Tibial nerve (tissue), 4 donors: ENCODE results near the gene CARMIL1. TPM values are rescaled to one million over a fixed set of nuclear protein-coding genes. Genes with fewer than 3 reads are reported as not detected.

Experiments used
- DNase-seq, 2 donors: peaks; one replicate each; pipeline ENCODE4 v3.0.0-alpha.2; 2019; ENCODE audit warnings: low spot score in 2 of 2
- H3K27ac ChIP-seq, 4 donors: fragments of 200-600 bp; sonication (generic) in 3 of 4; one replicate each; pipeline ENCODE4 v1.5.1; 2017 to 2019; ENCODE audit warnings: mild to moderate bottlenecking in 1 of 4
- H3K27me3 ChIP-seq, 2 donors: fragments of 200-600 bp; sonication (generic) in 1 of 2; one replicate each; pipeline versions ENCODE4 v1.5.1 to v1.6.0; 2017 to 2019
- H3K36me3 ChIP-seq, 3 donors: fragments of 200-600 bp; sonication (generic); one replicate each; pipeline ENCODE4 v1.5.1; 2018 to 2019
- H3K4me1 ChIP-seq, 4 donors: fragments of 200-600 bp; sonication (generic) in 3 of 4; one replicate each; pipeline ENCODE4 v1.5.1; 2017 to 2019
- H3K4me3 ChIP-seq, 4 donors: fragments of 200-600 bp; sonication (generic) in 3 of 4; one replicate each; pipeline ENCODE4 v1.5.1; 2017 to 2019; ENCODE audit warnings: mild to moderate bottlenecking in 1 of 4, moderate library complexity in 1 of 4
- H3K9me3 ChIP-seq, 4 donors: fragments of 200-600 bp; sonication (generic) in 3 of 4; one replicate each; pipeline ENCODE4 v1.5.1; 2017 to 2019
- EP300 ChIP-seq, 2 donors: sonication (generic); formaldehyde crosslinking; IDR thresholded peaks; one replicate each; pipeline ENCODE4 v1.6.1; 2017; ENCODE audit warnings: antibody characterized with exemption in 2 of 2, mild to moderate bottlenecking in 1 of 2
- POLR2A ChIP-seq, 2 donors: fragments of 450-650 bp; IDR thresholded peaks; one replicate each; pipeline ENCODE4 v1.6.1; 2017; ENCODE audit warnings: antibody characterized with exemption in 2 of 2, mild to moderate bottlenecking in 2 of 2, moderate library complexity in 2 of 2
- WGBS, 2 donors: methylation state at CpG; one replicate each; pipeline ENCODE4 v1.1.5; 2018; 5-methylcytosine and 5-hydroxymethylcytosine counted together
- small RNA-seq: library from RNA; depleted of rRNA; stranded (forward); fragments of <200 nt; gene quantifications from one replicate; pipeline ENCODE3, GENCODE V24; 2016
- total RNA-seq, 4 donors: library from RNA; depleted of rRNA; stranded (reverse); fragments of >200 nt; gene quantifications; one replicate each; pipeline ENCODE4 v1.1.0, GENCODE V29; 2016
- TF ChIP-seq, protein P1 (sequence below), 5 experiments: fragments of 200-600 bp in 3 of 5; fragments of 450-650 bp in 2 of 5; sonication (generic) in 3 of 5; IDR thresholded peaks; one replicate each; pipeline ENCODE4 v1.5.1; 2016 to 2019; ENCODE audit warnings: antibody characterized with exemption in 5 of 5, mild to moderate bottlenecking in 3 of 5, moderate library complexity in 2 of 5

CARMIL1 gene
- total RNA-seq, 4 donors from 2014 or later: 29.1 to 43.5 (median 34.1) TPM

DNA sequence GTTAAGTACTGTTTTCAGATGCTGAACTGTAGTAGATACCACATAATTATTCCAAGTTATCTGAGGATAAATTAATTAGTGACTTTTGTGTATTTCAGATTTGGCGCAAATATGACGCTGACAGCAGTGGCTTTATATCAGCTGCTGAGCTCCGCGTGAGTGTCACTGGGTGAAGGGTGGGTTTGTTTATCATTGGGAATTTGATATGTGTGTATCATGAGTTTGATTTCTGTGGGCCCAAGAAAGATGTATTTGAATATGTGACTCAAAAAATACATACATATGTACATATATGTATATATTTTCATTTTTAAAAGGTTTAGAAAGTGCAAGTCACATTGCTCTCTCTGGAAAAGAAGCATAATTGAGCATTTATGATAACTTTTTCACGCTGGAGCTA, 390.2 kb downstream of the CARMIL1 start:
- 82 to 83% methylated on average over 5 of the region's 5 CpGs for WGBS, 2 donors
- H3K4me3 ChIP-seq: no peak overlapping the region

More for the DNA sequence above, 390.2 kb downstream of the CARMIL1 start:
- Histone ChIP-seq H3K4me1 (no peaks in the 10 kb centered on the region), H3K36me3 (no peaks in the 10 kb centered on the region), H3K9me3 (no peaks in the 10 kb centered on the region), H3K27me3 (no peaks in the 10 kb centered on the region), H3K27ac (no peak overlapping the region)
- DNase-seq: no peak
- TF ChIP-seq POLR2A (IDR thresholded peaks at IDR 0.05) (no peak), EP300 (IDR thresholded peaks at IDR 0.05) (no peak)
- TF ChIP-seq, protein P1, sequence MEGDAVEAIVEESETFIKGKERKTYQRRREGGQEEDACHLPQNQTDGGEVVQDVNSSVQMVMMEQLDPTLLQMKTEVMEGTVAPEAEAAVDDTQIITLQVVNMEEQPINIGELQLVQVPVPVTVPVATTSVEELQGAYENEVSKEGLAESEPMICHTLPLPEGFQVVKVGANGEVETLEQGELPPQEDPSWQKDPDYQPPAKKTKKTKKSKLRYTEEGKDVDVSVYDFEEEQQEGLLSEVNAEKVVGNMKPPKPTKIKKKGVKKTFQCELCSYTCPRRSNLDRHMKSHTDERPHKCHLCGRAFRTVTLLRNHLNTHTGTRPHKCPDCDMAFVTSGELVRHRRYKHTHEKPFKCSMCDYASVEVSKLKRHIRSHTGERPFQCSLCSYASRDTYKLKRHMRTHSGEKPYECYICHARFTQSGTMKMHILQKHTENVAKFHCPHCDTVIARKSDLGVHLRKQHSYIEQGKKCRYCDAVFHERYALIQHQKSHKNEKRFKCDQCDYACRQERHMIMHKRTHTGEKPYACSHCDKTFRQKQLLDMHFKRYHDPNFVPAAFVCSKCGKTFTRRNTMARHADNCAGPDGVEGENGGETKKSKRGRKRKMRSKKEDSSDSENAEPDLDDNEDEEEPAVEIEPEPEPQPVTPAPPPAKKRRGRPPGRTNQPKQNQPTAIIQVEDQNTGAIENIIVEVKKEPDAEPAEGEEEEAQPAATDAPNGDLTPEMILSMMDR (IDR thresholded peaks at IDR 0.05): no peak

Small RNAs within 50 kb of the gene (small RNA-seq; reads per million reads assigned to genes)
- not detected for gene RF00019
- not detected for gene RNU6-987P
